Nucleus accumbens (tissue), 56 donors: Measurements from ENCODE around the gene TRPM7.
"Not testable (repeated sequence)": the region's sequence is repeated elsewhere in the genome, so short reads cannot be mapped to it uniquely, and the experiment has no call there.

Source experiments
- DNase-seq, 56 donors: peaks; one replicate each; lab custom pipeline; 2025; lab: John Stamatoyannopoulos, UW

Gene TRPM7, protein sequence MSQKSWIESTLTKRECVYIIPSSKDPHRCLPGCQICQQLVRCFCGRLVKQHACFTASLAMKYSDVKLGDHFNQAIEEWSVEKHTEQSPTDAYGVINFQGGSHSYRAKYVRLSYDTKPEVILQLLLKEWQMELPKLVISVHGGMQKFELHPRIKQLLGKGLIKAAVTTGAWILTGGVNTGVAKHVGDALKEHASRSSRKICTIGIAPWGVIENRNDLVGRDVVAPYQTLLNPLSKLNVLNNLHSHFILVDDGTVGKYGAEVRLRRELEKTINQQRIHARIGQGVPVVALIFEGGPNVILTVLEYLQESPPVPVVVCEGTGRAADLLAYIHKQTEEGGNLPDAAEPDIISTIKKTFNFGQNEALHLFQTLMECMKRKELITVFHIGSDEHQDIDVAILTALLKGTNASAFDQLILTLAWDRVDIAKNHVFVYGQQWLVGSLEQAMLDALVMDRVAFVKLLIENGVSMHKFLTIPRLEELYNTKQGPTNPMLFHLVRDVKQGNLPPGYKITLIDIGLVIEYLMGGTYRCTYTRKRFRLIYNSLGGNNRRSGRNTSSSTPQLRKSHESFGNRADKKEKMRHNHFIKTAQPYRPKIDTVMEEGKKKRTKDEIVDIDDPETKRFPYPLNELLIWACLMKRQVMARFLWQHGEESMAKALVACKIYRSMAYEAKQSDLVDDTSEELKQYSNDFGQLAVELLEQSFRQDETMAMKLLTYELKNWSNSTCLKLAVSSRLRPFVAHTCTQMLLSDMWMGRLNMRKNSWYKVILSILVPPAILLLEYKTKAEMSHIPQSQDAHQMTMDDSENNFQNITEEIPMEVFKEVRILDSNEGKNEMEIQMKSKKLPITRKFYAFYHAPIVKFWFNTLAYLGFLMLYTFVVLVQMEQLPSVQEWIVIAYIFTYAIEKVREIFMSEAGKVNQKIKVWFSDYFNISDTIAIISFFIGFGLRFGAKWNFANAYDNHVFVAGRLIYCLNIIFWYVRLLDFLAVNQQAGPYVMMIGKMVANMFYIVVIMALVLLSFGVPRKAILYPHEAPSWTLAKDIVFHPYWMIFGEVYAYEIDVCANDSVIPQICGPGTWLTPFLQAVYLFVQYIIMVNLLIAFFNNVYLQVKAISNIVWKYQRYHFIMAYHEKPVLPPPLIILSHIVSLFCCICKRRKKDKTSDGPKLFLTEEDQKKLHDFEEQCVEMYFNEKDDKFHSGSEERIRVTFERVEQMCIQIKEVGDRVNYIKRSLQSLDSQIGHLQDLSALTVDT (N-terminal part only)

DNA sequence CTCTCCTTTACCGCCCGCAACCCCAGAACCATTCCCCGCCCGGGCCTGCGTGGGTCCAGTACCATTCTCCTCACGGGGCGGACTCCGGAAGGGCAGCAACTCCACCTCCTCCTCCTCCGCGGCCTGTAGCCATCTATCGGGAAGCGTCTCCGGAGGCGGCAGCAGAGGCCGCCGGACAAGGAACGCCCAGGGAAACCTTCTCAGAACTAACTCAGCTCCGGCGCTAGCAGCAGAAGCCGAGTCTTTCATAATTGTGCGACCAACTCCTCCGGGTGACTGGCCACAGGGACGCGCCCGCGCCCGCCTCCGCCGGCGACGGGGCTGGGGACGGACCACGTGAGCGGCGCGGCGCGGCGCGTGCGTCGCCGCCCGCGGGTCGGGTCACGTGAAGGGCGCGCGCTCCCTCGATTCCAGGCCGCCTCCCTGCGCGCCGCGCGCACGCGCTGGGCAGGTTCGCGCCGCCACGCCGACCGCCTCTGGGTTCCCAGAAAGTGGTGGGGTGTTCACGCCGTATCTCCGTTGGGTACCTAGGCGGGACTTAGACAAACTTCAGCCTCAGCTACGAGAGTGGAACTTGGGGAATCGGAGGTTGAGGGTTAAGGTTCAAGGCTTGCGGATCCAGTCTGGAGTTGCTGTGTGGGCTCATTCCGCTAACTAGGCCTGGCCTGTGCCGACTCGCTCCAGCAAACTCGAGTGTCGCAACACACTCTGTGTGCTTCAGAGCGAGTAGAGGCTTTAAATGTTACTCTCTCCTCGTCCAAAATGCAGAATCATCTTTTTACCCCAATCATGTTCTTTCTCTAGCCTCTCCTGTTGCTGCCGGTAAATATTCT lies at the start of gene TRPM7:
Gene TRPM7, minus strand, starts transcription at position 329 of the 833 bp plus-strand sequence. Its CDS starts 264 bp downstream, at position 65.
- DNase-seq: peak in 55 of 56 donors; percentile 49 to 90 (median 80)

DNA sequence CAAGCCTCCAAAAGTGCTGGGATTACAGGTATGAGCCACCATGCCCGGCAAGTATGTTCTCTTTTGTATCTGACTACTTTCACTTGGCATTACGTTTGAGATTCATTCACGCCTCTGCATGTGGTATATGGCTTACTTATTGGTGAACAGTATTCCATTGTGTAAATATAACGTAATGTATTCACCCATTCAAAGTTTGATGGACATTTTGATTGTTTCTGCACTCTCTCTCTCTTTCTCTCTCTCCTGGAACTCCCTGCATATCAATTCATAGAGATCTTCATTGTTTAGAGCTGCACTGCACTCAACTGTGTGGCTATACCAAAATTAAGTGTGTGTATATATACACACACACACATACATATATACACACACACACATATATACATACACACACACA lies 48.6 kb upstream of the TRPM7 start:
- DNase-seq: no peak

DNA sequence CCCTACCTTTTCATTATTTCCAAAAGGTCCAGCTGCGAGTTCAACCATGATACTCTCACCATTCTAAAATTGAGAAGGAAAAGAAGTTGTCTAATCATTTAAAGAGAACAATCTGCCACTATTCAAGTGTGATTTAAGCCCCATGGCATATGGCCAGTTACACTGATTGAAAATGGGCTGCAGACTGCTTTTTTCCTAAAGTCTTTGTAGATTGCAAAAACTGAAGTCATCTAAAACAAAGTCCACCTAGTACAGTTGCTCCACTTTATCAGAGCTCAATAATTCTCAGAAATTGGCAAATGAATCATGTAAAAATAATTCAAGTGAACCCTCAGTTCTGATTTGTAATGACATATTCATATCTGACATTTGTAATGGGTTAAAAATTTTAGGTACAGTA lies 39.7 kb upstream of the TRPM7 start:
- DNase-seq: no peak

DNA sequence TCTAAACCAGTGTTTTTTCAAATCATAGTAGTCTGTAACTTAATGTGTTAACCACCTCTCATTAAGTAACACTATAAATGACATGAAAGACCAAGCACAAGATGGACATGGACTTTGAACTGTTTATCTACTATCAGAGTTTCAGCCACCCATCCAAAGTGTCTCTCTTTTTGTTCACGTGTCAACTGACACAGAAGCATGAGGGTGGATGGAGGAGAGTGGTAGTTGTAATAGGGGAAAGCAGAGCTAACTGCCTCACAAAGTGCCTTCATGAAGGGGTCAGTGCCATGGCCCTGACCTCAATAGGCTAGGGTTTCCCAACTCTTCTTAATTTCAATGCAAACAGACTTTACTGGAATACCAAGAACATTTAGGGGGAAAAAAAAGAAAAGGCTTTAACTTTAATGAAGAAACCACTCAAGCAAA lies 32.1 kb upstream of the TRPM7 start:
- no peak for DNase-seq

DNA sequence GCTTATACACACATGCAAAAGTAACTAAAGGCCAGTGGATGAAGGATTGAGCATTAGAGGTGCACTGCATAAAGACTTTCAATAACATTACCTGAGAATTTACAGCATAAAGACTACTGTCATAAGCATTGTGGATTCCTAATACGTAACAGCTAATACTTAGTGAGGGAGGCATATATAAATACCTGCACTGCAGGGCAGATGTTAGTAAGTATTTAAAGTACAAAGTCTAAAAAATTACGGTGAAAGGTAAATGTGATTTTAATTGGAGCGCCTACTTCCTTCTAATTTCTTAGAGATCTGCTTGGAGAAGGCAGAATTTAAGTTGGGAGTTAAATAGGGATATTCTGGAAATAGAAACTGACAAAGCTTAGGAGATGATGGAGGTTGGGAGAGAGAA lies 25.4 kb upstream of the TRPM7 start:
- no peak for DNase-seq

DNA sequence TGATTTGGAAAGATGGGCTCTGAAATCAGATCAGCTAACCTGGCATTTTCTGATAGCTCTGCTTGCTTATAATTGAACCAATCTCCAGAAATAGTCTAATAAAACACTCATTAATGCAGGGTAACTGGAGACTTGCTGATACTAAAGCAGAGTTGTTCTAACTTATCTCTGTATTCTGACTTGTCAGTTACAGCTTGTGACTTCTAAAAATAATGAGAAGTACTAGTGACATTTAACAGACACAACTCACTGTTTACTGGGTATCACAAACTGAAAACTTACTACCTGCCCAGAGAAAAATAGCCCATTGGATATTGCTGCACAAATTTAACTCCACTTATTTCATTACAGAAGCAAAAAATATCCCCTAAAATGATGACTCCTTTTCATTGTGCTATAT lies 24.0 kb upstream of the TRPM7 start:
- DNase-seq: no peak

DNA sequence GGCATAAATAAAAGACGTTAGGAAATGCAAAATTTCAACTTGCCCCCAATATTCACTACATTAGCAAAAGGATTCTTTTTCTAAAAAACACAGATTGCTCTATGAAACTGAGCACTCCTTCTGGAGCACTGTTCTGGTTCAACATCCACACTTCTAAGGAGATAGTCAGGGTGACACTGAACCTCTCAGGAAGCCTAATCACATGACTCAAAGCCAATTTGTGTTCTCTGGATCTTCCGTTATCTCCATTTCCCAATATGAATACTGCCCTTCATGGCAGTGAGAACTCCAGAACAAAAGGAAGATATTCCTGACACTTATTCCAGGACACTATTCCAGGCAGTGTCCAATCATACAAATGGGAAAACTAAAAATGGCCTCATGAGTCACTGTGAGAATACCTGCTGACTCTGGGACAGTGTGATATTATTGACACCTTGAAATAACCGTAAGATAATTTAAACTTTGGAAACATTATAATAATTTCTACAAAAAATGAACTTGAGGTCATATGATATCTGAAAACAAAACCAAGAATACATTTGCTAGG lies 21.4 kb upstream of the TRPM7 start:
- DNase-seq: no peak

DNA sequence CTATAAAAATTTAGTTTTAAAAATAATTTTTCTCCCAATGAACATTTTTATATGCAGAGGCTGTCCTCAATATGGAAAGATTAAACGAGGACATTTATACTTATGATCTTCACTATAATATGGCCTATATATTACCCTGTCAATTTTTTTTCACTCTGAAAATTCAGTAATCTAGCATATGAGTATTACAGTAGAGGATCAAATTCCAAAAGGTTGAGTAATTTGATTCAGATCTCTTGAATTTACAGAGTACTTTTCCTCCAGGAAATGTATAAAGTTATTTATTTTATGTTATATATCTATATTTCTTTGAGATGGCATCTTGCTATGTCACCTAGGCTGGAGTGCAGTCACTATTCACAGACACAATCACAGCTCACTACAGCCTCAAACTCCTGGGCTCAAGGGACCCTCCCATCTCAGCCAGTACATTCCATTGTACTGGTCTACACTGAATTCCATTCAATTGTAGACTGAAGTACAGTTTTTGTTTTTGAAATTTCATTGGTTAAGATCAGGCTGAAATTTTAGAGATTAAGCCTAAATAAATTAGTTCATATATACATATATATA lies 16.3 kb upstream of the TRPM7 start:
- DNase-seq: no peak

DNA sequence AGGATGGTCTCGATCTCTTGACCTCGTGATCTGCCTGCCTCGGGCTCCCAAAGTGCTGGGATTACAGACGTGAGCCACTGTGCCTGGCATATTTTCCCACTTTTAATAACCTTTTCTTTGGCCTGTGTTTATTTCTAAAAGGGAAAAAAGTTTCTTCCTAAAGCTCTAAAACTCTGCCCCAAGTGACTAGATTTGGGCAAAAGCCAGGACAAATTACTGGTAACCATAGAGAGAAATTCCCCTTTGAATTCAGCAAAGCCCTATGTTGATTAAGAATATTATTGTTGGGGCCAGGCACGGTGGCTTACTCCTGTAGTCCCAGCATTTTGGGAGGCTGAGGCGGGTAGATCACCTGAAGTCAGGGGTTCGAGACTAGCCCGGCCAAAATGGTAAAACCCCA lies 11.5 kb upstream of the TRPM7 start:
- DNase-seq: no peak

DNA sequence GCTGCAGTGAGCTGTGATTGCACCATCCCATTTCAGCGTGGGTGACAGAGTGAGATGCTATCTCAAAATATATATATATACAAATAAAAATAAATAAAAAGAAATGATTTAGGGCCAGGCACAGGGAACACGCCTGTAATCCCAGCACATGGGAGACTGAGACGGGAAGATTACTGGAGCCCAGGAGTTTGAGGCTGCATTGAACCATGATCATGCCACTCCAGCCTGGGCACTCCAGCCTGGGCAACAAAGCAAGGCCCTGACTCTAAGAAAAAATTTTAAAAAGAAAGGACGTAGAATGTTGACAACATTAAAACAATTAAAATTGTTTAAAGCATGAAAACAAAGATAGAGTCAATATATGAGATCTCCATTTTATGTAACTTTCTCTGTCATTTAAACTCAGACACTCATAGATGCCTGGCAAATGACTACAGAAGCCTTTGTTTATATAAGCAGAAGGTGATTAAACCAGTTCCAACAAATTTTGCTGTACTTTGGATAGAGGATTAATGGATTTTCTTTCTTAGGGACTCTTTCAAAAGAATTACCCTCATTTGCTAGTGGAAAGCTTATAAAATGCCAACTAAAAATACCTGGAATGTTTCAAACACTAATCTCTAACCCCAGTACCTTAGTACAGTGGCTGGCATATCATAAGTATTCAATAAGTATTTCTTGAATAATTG lies 10.7 kb upstream of the TRPM7 start:
- no peak for DNase-seq

DNA sequence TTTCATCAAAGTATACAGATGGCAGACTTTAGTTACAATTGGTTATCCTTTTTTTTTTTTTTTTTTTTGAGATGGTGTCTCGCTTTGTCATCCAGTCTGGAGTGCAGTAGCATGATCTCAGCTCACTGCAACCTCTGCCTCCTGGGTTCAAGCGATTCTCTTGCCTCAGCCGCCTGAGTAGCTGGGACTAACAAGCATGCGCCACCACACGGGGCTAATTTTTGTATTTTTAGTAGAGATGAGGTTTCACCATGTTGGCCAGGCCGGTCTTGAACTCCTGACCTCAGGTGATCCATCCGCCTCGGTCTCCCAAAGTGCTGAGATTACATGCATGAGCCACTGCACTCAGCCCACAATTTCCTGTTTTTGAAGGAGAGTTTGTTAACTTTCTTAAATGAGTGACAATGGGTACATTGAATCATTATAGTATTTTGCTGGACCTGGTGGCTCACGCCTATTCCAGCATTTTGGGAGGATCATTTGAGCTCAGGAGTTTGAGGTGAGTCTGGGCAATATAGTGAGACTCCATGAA lies 8.1 kb upstream of the TRPM7 start:
- DNase-seq: not testable (repeated sequence)

DNA sequence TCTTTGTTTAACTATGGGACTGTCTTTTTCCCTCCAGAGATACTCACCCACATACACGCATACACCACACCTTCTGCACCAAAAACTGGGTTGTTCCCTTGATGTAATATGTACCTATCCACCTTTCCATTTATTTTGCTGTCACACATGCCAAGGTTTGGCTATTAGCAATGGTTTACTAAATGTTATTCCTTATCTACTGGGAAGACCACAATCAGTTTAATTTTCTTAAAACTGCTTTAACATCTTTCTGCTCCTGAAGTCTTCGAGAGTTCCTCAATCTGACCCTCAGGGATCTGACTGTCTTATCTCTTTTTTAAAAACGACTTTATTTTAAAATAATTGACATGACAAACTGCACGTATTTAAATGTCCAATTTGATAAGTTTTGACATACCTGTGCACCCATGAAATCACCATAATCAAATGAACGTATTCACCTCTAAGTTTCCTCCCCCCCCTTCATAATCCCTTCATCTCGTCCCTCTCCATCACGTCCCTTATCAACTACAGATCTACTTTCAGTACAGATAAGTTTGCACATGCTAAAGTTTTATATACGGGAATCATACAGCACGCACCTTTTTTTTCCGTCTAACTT lies 805 bp upstream of the TRPM7 start:
- DNase-seq: no peak

DNA sequence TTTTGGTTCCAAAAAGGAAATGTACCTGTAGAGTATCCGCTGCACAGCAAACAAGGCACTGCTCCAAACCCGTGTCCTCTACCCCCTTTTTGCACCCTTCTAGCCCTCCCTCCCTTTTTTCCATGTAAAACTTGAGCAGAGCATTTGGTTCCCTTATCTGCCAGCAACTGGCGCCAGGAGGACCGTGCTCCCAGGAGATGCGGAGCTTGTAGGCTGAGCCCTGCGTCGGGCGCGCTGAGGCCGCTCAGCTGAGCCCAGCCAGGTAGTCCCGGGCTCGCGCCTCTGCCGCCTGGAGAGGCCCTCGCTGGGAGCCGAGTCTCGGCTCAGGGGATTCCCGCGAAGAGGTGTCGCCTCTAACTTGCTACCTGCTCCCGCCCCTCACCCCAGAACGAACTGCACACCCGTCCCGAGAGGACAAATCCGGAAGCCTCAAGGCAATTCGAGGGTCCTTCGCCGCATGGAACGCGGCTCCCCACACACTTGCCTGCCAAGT lies 575 bp downstream of the TRPM7 start:
- DNase-seq: peak in 27 of 56 donors; percentile 12 to 81 (median 63)

DNA sequence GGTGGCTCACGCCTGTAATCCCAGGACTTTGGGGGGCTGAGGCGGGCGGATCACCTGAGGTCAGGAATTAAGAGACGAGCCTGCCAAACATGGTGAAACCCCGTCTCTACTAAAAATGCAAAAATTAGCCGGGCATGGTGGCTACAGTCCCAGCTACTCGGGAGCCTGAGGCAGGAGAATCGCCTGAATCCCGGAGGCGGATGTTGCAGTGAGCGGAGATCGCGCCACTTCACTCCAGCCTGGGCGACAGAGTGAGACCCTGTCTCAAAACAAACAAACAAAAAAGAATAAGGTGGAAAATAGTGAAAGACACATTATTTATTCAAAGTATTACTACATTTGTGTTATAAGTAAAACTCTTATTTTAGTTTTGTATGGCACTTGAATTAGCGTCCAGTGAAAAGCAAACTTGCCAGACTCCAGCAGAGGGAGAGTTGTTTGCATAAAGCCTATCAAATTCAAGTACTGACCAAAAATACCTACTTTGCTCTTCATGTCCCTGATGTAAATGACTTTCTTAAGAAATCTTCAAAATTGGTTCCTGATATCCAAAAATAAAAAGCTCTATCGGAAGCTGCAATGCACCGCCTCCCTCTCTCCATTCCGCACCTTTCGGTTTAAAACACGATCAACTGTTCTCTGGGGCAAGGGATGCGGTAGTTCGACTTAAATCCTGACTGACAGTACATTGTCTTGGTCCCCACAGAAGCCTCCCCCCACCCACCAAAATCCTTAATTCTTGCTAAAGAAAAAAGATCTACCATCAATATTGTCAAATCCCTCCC lies 1.2 kb downstream of the TRPM7 start:
- DNase-seq: peak in 1 of 56 donors; percentile 11

DNA sequence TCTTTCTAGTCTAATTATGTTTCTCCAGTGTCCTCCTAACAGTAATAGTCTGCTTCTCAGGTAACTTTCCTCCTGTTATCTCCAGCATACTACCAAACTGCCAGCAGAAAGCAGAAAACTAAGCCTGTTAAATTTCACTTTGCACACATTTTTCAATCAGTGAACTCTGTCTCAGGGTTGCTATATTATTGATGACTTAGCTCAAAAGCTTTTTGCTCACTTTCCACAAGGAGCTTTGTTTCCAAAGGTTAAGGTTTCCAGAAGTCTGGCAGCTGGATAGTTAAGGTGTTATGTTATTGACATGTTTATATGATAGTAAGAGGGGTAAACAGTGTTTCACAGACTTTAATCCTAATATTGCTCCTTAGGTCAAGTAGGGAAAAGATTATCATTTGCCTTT lies 5.1 kb downstream of the TRPM7 start:
- DNase-seq: no peak

DNA sequence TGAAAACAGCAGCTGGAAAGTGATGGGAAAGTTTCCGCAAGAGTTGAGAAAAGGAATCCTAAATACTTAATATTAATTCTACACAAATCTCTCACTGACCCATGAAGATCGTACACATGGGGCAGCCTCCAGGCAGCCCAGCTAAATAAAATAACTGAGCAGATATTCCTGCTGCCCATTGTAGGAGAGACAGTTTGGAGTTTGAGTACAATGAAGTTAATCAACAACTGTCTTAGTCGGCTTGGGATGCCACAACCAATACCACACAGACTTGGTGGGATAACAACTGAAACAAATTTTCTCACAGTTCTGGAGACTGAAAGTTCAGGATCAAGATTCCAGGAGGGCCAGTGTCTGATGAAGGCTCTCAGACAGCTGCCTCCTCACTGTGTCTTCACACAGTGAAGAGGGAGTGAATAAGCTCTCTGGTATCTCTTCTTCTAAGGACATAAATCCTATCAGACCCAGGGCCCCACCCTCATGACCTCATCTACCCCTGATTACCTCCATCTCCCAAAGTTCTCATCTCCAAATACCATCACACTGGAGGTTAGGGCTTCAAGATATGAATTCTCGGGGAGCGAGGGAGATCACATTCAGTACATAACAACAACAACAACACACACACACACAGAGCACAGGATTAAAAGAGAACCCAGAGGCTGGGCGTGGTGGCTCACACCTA lies 9.7 kb downstream of the TRPM7 start:
- no peak for DNase-seq
